ENCODE data around the gene KLHL7. TPM values are rescaled to one million over a fixed set of nuclear protein-coding genes. Genes with fewer than 3 reads are reported as not detected.

Gene KLHL7
- total RNA-seq, 4 donors from 2014 or later: 20.3 to 35.0 (median 27.2) TPM

DNA sequence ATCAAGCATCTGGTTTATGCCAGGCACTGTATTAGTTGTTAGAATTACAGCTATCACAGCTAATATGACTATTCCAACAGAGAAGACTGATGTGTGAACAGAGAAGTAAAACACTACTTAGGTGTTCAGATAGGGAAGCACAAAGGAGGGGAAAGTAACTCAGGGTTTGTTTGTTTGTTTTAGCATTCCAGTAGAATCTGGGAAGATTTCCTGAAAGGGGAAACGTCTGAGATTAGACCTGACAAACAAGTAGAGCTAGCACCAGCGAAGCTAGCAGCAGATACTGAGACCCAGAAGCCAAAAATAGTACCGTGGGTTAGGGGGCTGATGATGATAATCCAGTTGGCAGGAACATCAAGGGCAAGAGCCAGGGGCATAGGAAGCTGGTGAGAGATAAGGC is 28.8 kb upstream of the KLHL7 start:
- Histone ChIP-seq H3K4me3 (replicated peaks in 1 of 3) (no peak overlapping the region), H3K27ac (peak overlapping the region in 1 of 3 donors; percentile 51), H3K27me3 (no peaks in the 10 kb centered on the region), H3K36me3 (no peaks in the 10 kb centered on the region), H3K9me3 (no peaks in the 10 kb centered on the region), H3K4me1 (peaks cover 7 to 18% of the 10 kb centered on the region in 2 donors)
- intact Hi-C loops (cut with DNase I): no loop called here
- WGBS, 2 donors: 15 to 30% methylated on average over 3 of the region's 3 CpGs
- TF ChIP-seq POLR2A (IDR thresholded peaks at IDR 0.05): no peak
- TF ChIP-seq, protein P1, sequence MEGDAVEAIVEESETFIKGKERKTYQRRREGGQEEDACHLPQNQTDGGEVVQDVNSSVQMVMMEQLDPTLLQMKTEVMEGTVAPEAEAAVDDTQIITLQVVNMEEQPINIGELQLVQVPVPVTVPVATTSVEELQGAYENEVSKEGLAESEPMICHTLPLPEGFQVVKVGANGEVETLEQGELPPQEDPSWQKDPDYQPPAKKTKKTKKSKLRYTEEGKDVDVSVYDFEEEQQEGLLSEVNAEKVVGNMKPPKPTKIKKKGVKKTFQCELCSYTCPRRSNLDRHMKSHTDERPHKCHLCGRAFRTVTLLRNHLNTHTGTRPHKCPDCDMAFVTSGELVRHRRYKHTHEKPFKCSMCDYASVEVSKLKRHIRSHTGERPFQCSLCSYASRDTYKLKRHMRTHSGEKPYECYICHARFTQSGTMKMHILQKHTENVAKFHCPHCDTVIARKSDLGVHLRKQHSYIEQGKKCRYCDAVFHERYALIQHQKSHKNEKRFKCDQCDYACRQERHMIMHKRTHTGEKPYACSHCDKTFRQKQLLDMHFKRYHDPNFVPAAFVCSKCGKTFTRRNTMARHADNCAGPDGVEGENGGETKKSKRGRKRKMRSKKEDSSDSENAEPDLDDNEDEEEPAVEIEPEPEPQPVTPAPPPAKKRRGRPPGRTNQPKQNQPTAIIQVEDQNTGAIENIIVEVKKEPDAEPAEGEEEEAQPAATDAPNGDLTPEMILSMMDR (IDR thresholded peaks at IDR 0.05): no peak
- DNase-seq: no peak

DNA sequence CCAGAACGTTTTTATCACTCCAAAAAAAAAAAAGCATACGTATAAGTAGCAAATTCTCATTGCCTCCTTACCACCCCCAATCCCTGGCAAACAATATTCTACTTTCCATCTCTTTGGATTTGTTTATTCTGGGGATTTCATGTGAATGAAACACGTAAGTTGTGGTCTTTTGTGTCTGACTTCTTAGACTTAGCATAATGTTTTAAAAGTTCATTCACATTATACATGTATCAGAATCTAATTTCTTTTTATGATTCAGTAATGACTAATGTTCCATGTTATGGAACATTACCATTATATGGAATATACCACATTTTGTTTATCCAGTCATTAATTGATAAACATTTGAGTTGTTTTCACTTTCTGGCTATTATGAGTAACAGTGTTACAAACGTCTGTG is 12.5 kb upstream of the KLHL7 start:
- Histone ChIP-seq H3K36me3 (no peaks in the 10 kb centered on the region), H3K27me3 (no peaks in the 10 kb centered on the region), H3K27ac (no peak overlapping the region), H3K9me3 (no peaks in the 10 kb centered on the region), H3K4me3 (replicated peaks in 1 of 3) (no peak overlapping the region), H3K4me1 (no peaks in the 10 kb centered on the region)
- WGBS, 2 donors: 57 to 65% methylated on average over 4 of the region's 4 CpGs
- no peak for DNase-seq
- intact Hi-C loops (cut with DNase I): no loop called here
- TF ChIP-seq, protein P1 (IDR thresholded peaks at IDR 0.05): no peak
- no peak for TF ChIP-seq POLR2A (IDR thresholded peaks at IDR 0.05)

DNA sequence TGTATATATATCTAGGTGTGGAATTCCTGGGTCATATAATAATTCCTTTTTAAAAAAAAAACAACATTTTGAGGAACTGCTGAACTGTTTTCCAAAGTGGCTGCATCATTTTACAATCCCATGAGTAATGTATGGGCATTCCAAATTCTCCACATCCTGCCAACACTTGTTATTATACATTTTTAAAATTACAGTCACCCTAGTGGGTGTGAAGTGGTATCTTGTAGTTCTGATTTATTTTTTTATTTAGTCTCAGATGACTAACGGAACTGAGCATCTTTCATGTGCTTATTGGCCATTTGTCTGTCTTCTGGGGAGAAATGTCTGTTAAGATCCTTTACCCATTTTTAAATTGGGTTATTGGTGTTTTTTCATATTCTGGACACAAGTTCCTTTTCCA is 12.0 kb upstream of the KLHL7 start:
- DNase-seq: no peak
- TF ChIP-seq, protein P1 (IDR thresholded peaks at IDR 0.05): no peak
- no peak for TF ChIP-seq POLR2A (IDR thresholded peaks at IDR 0.05)
- no peaks in the 10 kb centered on the region for H3K36me3 ChIP-seq
- no peaks in the 10 kb centered on the region for H3K4me1 ChIP-seq
- WGBS, 2 donors: 84 to 91% methylated on average over 1 of the region's 1 CpG
- H3K4me3 ChIP-seq (replicated peaks in 1 of 3): no peak overlapping the region
- no peaks in the 10 kb centered on the region for H3K27me3 ChIP-seq
- H3K9me3 ChIP-seq: no peaks in the 10 kb centered on the region
- intact Hi-C loops (cut with DNase I): no loop called here
- H3K27ac ChIP-seq: no peak overlapping the region

DNA sequence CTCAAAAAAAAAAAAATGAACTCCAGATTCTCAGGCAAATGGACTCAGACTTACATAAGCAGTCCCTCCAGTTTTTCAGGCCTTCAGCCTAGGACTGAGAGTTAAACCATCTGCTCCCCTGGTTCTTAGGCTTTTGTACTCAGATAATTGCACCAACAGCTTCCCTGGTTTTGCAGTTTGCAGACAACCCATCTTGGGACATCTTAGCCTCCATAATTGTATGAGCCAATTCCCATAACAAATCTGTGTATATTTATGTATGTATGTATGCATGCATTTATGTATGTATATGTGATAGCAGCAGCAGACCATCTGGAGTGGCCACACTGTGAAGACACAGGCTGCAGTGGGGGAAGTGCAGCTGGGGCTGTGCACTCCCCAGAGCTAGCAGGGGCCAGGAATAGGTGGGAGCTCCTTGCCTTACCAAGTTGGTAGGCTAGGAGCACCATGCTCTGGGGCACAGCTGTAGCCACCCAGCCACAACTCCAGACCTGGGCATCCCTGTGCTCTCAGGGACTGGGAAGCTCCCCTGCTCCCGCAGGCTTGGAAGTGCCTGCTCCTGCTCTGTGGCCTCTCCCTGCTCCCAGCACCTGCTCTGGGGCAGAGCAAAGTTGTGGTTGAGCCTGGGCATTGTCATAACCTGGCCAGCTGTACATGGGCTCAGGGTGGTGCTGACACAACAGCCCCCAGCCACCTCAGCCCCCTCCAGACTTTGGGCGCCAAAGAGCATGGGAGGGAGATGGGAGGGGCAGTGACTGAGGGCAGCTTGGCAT is 8.9 kb upstream of the KLHL7 start:
- DNase-seq: no peak
- WGBS, 2 donors: 100% methylated on average over 1 of the region's 2 CpGs
- Histone ChIP-seq H3K9me3 (no peaks in the 10 kb centered on the region), H3K27me3 (no peaks in the 10 kb centered on the region), H3K36me3 (no peaks in the 10 kb centered on the region), H3K27ac (no peak overlapping the region), H3K4me1 (no peaks in the 10 kb centered on the region), H3K4me3 (replicated peaks in 1 of 3) (no peak overlapping the region)
- TF ChIP-seq, protein P1 (IDR thresholded peaks at IDR 0.05): no peak
- TF ChIP-seq POLR2A (IDR thresholded peaks at IDR 0.05): no peak
- intact Hi-C loops (cut with DNase I): no loop called here

DNA sequence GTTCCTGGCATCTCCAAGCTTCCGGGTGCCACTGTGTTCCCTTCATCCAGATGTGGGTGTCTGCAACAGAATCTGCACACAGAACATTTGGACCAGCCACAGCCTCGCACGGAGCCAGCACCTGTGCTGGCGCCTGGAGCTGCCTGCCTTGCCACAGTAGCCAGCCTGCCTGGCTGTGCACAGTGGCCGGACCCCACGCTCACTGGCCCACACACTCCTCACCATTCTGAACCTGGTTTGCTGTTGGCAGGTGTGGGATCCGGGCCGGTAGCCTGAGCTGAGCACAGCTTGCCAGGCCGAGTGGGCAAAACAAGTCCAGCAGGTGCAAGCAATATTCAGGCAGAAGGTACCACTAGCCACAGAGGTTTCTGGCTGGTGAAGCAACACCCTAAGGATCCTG is 7.6 kb upstream of the KLHL7 start:
- DNase-seq: no peak
- 94% methylated on average over 7 to 8 of the region's 9 CpGs for WGBS, 2 donors
- Histone ChIP-seq H3K4me1 (no peaks in the 10 kb centered on the region), H3K4me3 (replicated peaks in 1 of 3) (no peak overlapping the region), H3K27ac (no peak overlapping the region), H3K9me3 (no peaks in the 10 kb centered on the region), H3K27me3 (no peaks in the 10 kb centered on the region), H3K36me3 (no peaks in the 10 kb centered on the region)
- intact Hi-C loops (cut with DNase I): no loop called here
- no peak for TF ChIP-seq POLR2A (IDR thresholded peaks at IDR 0.05)
- TF ChIP-seq, protein P1 (IDR thresholded peaks at IDR 0.05): no peak

Data from thyroid gland (tissue), 4 donors.